22Rv1 (cell line): ENCODE measurements around the gene CCDC159.
"Not testable (repeated sequence)": the region's sequence is repeated elsewhere in the genome, so short reads cannot be mapped to it uniquely, and the experiment has no call there.

Source experiments
- ZFX ChIP-seq: fragments of 450-650 bp; IDR thresholded peaks from 2 replicates; pipeline ENCODE4 v1.6.1; 2017; ENCODE audit warnings: antibody characterized with exemption, borderline replicate concordance
- TF ChIP-seq, protein P1 (sequence below): fragments of 450-650 bp; IDR thresholded peaks from 2 replicates; pipeline ENCODE4 v1.5.1; 2017; ENCODE audit warnings: mild to moderate bottlenecking

DNA sequence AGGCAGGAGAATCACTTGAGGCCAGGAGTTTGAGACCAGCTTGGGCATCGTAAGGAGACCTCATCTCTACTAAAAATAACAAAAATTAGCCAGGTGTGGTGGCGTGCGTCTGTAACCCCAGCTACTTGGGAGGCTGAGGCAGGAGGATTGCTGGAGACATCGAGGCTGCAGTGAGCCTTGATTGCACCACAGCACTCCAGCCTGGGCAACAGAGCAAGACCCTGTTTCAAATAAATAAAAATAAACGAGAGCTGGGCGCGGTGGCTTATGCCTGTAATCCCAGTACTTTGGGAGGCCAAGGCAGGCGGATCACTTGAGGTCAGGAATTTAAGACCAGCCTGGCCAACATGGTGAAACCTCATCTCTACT lies 6.2 kb upstream of the CCDC159 start:
- TF ChIP-seq, protein P1, sequence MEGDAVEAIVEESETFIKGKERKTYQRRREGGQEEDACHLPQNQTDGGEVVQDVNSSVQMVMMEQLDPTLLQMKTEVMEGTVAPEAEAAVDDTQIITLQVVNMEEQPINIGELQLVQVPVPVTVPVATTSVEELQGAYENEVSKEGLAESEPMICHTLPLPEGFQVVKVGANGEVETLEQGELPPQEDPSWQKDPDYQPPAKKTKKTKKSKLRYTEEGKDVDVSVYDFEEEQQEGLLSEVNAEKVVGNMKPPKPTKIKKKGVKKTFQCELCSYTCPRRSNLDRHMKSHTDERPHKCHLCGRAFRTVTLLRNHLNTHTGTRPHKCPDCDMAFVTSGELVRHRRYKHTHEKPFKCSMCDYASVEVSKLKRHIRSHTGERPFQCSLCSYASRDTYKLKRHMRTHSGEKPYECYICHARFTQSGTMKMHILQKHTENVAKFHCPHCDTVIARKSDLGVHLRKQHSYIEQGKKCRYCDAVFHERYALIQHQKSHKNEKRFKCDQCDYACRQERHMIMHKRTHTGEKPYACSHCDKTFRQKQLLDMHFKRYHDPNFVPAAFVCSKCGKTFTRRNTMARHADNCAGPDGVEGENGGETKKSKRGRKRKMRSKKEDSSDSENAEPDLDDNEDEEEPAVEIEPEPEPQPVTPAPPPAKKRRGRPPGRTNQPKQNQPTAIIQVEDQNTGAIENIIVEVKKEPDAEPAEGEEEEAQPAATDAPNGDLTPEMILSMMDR: not testable (repeated sequence)
- not testable (repeated sequence) for TF ChIP-seq ZFX
